Nucleus accumbens (tissue), 56 donors: Measurements from ENCODE around the gene FUT4.
"Not testable (repeated sequence)": the region's sequence is repeated elsewhere in the genome, so short reads cannot be mapped to it uniquely, and the experiment has no call there.

Experiments used
- DNase-seq, 56 donors: peaks; one replicate each; lab custom pipeline; 2025; lab: John Stamatoyannopoulos, UW

Gene FUT4

DNA sequence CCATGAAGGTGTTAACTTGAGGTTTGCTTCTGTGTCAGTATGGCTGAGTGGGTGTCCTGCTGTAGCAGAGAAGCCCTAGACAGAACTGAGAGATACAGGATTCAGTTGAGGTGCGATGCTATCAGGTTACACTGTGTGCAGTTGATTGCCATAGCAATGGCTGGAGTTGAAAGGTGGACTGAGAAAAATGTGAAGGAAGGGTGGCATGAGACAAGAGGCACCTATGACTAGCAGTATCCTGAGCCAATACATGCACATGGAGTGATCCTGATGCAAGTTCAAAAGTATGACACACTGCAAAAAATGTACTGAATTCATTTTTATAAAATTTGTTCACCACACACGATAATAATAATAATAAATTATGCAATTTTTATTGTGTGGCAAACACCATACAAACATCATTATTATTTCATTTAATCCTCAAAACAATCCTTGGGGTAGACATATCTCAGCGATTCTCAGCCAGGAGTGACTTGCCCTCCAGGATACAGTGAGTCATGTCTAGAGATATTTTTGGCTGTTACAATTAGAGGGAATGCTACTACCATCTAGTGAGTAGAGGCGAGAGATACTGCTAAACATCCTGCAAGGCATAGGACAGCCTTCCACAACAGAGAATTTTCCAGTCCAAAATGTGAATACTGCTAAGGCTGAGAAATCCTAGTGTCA, 19.6 kb downstream of the FUT4 start:
- DNase-seq = peak in 1 of 56 donors; percentile 3

DNA sequence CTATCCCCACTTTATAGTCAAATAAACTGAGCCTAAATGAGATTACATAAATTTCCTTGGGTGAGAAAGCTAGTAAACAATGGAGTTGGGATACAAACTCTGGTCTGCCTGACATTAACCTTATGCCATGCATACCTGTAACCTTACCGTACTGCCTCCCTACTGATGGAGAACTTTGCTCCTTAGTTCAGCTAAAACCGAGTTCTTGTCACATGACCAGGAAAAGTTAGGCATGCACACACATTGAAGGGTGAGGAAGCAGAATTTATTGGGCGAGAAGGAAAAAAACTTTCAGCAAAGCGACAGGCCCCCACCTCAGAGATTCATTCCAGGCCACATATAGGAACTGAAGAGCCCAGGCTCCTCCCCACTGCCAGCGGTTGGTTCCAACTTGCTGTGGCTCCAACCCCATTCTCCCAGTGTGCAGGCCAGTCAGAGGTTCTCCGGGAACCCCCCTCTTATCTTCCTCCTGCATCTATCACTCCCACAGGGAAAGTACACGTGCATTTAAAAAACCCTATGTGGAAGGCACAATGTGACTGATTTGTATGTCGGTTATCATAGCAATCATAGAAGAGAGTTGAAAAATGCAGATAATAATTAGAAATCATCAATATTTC, 20.2 kb downstream of the FUT4 start:
- no peak for DNase-seq

DNA sequence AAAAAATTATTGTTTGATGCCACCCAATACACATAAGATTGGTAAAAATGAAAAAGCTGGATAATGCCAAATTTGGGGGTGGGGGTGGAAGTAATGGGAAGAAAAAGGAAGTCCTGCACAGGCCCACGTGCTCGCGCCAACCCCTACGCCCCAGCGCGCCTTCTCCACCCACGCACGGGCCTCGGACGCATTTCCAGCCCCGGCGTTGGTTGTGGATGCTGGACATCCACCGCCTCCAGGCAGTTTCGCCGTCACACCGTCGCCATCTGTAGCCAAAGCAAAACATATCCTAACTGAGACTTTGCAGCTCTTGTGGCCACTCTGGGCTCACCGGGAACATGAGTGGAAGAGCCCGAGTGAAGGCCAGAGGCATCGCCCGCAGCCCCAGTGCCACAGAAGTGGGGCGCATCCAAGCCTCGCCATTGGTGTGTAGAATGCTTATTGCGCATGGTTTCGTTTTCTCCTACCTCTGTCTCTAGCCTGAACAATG, 23.5 kb downstream of the FUT4 start, which contains the start of gene PIWIL4:
Gene PIWIL4 (plus strand): TSS at position 188 of the 490 bp plus-strand sequence. CDS start 151 bp downstream, at position 339.
- DNase-seq = no peak

DNA sequence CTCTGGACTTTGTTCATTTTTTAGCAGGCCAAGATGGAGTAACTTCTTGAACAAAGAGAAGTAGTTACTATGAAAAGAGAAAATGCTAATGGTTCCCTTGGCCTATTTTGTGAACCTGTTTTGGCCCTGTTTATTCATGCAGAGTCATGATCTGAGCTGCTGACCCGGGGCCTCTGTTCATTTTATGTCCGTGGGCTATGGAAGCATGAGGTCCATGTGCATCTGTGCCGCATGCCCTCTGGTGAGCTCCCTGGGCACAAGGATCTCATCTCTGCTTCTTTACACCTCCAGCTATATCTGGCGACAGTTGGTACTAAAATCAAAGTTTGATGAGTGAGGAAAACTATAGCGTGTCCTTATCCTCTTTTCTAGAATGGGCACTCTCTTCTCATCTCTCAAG, 24.5 kb downstream of the FUT4 start:
- no peak for DNase-seq

DNA sequence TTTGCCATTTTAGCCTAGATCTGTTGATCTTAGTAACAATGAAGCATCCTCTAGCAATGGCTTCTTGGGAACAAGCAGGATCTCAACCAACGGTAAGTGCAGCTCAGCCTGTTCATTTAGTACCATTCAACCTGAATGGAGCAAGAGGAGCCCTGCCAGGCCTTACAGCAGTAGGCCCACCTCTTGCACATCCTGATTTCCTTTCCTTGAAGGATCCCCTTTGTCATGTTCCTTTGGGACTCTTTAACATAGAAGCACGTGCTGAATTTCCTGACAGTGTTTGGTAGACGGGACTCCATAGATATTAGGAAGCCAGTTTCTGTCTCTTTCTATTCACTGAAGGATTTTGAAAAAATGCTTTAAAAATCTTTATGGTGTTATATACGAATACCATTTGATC, 25.0 kb downstream of the FUT4 start:
- DNase-seq = no peak

DNA sequence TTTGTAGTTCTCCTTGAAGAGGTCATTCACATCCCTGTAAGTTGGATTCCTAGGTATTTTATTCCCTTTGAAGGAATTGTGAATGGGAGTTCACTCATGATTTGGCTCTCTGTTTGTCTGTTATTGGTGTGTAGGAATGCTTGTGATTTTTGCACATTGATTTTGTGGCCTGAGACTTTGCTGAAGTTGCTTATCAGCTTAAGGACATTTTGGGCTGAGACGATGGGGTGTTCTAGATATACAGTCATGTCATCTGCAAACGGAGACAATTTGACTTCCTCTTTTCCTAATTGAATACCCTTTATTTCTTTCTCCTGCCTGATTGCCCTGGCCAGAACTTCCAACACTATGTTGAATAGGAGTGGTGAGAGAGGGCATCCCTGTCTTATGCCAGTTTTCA, 29.3 kb downstream of the FUT4 start:
- DNase-seq = not testable (repeated sequence)

DNA sequence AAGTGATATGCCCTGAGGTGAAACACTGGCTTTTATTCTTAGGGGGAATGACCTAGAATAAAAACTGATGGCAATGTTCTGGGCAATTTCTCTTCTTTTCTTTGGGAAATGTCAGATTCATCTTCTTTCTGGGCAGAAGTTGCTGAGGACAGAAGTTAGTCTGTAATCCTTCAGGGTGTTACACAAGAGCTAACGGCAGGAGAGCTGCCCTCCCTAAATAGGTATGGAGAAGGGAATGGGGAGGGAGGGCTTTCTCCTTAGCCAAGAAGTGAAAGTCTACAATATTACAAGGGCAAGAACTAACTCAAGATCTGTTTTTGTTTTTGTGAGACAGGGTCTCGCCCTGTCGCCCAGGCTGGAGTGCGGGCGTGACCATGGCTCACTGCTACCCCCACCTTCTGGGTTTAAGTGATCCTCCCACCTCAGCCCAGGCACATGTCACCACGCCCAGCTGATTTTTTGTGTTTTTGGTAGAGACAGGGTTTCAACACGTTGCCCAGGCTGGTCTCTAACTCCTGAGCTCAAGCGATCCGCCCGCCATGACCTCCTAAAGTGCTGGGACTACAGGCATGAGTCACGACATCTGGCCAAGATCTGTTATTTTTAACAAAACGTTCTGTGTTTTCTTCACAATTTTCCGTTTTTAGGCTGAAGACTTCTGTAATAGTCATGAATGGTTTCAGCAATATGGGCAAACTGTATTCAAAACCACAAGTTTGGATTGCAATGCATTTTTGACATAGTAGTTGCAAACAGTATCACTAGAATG, 30.7 kb downstream of the FUT4 start:
- DNase-seq = no peak

DNA sequence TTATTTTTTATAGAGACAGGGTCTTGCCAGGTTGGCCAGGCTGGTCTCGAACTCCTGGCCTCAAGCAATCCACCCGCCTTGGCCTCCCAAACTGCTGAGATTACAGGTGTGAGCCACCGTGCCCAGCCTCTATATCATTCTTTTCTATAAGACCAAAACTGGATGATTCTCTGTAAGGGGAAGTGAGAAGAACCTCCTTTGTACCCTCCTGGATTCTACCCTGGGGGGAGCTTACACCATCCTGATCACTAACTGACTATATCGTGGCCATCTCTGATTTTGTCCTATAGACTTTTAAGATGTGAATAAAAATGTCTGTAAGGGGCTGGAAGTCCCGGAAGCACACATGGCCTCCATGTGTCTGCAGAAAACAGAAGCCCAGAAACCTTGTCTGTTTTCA, 32.6 kb downstream of the FUT4 start:
- DNase-seq = no peak

DNA sequence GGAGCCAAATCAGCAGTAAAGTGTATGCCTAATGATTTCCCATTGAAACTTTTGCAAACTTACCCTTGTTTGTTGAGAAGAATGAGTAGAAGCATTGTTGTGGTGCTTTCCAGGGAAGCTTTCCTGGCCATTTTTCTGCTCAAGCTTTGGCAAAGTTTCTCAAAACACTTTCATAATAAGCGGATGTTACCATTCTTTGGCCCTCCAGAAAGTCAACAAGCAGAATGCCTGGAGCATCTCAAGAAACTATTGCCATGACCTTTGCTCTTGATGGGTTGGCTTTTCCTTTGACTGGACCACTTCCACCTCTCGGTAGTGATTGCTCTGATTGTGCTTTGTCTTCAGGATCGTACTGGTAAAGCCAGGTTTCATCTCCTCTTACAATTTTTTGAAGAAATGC, 34.1 kb downstream of the FUT4 start:
- DNase-seq = no peak

DNA sequence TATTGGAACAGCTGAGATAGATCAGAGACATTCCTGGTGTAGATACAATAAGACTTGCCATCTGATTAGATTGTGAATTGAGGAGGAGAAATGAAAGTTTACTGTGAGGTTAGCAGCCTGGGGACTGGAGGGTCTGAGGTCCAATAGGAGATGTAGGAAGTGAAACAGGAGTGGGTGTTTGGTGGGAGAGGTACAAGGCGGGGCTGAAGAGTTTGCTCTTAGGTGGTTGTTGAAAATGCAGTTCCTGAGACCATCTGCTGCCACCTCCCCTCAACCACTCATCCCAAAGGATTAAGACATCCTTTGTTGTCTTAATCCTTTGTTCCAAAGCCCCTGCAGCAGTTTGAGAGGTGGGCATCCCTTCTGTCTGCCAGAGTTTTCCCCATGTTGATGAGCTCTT, 38.2 kb downstream of the FUT4 start:
- no peak for DNase-seq

DNA sequence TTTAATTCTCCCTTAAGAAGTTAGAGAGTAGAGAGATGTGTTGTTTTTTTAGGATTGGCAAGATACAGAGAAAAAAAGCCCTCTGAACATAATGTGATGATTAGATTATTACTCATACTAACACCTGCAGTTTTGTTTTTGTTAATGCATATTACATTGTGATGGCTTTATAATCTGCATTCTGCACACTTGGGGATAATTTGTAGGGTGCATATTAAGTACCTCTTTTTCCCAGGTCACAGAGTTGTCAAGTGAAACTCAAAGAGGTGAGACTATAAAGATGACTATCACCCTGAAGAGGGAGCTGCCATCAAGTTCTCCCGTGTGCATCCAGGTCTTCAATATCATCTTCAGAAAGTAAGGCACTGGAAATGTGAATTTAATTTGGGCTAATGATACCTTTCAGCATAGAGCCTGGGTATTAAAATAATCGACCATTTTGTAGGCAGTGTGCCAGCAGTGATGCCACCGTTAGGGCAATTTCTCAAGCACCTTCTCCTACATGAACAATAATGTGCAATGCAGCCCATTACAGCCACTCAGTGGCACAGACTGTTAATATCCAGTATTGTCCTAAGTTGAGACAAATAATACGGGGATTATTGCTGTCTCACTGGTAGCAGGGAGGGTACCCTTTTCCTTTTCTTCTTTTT, 39.6 kb downstream of the FUT4 start:
- no peak for DNase-seq

DNA sequence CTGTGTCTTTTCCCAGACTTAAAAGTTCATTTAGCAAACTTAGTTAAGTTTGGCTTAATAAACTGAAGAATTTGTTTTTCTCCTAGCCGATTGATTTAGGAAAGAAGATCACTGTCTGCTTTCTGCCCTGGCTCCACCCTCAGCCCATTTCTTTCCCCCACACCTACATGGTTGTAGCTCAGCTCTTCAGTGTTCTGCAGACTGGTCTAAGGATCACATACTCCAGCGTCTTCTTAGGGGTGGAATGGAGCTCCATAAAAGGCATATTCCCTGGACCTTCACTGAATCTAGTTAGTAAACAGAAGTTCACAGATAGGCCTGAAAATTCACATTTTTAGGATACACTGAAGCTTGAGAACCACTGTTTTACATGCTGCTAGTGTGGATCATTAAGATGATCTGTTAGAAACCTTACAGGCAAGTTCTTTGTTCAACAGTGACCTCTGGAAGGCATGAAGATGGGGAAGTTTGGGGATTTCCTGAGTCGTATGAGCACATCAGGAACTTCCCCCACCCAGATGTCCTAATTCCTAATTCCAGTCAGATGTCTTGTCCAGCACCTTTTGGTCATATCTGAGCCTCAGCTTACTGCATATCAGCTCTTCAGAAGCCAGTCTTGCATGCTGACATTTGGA, 40.3 kb downstream of the FUT4 start:
- no peak for DNase-seq

DNA sequence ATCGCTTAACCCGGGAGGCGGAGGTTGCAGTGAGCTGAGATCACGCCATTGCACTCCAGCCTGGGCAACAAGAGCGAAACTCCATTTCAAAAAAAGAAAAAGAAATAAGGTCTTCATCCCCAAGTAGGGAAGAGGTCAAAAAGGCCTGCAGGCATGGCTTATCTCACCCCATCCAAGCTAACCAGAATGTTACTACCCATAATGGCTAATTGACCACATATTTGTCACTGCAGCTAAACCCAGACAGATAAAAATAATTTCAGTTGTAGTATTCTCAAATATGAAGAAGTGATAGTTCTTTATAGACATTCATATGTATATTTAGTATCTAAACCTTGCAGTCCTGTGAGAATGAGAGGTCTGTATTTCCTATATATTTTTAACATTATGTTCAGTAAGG, 41.3 kb downstream of the FUT4 start:
- no peak for DNase-seq

DNA sequence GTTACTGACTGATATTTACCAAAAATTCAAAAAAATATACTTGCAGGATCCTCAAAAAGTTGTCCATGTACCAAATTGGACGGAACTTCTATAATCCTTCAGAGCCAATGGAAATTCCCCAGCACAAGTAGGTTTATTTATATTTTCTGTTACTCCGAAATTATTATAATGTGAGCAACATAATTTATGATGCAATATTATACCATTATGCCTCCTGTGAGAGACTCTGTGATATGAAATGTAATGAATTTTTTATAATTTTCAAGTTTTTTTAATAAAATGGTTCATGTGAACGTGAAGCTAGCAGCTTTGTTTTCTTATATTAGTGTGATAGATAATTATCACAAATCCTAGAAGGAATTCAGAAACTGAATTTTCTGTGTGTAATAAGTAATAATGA, 41.7 kb downstream of the FUT4 start:
- no peak for DNase-seq

DNA sequence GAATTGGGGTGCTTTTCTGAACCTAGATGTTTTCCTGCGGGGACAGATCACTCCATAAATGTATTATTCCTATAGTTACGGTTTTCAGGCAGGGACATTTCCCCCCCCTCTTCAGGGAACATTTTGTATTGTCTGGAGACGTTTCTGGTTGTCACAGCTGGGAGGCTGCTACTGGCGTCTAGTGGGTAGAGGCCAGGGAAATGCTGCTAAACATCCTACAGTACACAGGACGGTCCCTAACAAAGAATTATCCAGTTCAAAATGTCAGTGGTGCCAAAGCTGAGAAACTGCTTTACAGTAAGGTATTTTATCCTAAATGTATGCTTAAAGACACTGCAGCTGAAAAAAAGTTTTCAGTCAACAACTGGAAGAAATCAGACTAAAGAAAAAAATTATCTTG, 42.8 kb downstream of the FUT4 start:
- DNase-seq = peak in 5 of 56 donors; percentile 4 to 14 (median 11)

DNA sequence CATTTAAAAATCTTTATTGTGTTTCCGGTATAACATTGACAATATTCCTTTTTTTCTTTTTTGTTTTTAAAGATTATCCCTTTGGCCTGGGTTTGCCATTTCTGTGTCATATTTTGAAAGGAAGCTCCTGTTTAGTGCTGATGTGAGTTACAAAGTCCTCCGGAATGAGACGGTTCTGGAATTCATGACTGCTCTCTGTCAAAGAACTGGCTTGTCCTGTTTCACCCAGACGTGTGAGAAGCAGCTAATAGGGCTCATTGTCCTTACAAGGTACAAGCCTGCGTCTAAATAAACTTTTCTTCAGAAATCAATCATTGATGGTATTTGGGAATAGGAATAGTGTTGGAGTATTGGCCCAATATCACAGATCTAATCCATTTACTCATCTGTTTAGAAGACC, 43.3 kb downstream of the FUT4 start:
- DNase-seq = no peak

DNA sequence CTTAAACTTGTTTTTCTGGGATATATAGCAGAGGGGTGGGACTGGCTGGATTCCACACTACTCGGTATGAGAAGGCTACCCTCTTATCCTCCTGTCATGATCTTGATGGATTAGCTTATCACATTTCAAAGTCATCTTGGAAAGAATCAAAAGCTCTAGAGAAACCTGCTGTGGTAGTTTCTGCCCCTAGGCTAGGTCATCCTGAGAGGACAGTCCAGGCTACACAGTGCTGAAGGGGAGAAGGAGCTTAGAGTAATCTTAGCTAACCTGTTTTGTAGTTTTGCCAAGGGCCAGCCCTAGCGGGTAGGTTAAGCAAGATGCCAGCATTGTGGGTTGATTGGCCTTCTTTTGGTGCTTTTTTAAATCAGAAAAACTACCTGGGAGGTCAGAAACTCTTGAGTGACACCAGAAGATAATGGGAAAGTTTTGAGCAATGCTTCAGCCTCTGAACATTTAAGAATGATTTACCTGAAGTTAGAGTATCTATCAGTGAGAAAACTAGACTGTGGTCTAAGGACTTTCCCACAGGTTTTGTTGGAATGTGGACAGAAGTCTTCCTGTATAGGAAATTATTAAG, 44.7 kb downstream of the FUT4 start:
- no peak for DNase-seq

DNA sequence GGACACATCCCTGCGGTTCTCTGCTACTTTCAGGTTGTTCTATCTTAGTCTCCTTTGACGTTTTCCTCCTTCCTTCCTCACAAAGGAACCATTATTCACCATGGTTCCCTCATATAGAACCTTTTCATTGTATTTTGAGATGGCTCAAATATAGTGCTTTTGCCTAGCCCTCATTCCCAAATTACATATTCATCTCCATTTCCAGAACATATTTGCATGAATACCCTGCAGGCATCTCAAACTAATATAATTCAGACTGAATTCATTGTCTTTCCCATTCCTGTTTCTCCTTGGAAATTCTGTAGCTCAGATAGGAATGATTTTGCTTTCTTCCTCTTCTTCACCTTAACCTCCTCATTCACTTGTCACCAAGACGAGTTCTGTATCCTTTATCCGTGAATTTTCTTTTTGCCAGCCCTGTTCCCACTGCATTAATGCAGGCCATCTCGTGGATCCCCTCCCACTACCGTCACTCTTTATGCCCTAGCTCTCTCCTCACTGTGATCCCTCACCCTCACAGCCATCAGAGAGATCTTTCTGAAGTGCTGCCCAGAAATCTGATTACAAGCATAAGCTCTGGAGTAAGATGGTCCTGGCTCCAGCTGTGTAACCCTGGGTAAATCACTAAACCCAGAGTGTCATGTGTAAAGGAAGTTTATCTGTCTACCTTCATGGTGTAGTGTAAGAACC, 46.8 kb downstream of the FUT4 start:
- no peak for DNase-seq

DNA sequence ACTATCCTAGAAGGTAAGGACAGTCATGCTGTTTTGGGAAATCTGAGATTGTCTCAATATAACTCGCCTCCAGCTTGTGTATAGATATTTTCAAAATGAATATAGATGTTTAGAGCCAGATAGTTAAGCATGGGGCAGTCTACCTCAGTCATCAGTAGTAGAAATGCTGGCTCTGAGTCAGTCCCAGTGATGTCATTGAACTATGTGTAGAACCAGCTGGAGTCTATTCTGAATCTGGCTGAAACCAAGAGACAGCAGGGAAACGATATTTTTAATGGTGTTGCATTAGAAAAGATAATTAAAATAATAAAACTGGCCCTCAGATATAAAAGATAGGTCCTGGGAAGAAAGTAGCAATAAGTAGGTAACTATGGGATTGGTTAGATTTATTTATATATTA, 49.3 kb downstream of the FUT4 start:
- DNase-seq = no peak

DNA sequence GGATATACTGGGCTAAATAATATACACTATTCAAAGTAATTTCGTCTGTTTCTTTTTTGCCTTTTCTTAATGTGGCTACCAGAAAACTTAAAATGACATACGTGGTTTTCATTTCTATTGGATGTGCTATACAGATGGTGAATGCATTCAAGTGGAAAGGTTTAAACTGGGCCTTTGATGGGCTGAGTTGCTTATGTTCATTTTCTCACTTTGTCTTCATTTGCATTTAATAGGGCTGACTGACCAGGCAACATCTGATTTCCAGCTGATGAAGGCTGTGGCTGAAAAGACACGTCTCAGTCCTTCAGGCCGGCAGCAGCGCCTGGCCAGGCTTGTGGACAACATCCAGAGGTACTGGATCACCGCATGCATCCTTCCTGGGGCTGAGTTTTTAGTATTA, 51.4 kb downstream of the FUT4 start:
- no peak for DNase-seq
